ENCODE data around the gene LRP8.

DNA sequence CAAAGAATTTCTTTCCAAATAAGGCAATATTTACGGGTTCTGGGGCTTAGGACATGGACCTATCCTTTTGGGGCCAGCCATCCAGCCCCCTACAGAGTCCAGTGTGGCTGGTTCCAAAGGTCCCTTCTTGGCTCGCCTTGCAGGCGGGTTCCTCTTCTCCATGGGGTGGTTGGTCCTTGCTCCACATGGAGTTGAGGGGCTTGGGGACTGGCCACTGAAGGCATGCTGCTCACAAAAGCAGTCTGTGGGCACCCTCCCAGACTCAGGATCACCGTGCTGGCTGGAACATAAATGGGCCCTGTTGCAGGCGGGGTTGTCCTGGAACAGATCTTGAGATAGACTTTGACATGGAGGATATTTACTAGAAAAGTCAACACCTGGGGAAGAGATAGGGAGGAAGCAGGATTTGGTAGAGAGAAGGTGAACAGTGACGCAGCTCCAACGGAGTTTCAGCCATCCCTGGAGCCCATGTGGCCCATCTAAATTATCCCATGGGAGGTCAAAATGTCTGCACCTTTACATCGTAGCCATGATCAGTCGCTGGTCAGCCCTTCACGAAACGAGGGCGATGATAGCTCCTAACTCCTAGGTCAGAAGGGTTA, 39.1 kb upstream of the LRP8 start:
- no peak for TF ChIP-seq POLR2AphosphoS5 (IDR thresholded peaks at IDR 0.05; ENCODE audit: control insufficient read depth, insufficient read depth, low read depth, low read length)
- no peak for TF ChIP-seq ELF1 (tag; IDR thresholded peaks at IDR 0.05)
- TF ChIP-seq, protein P1, sequence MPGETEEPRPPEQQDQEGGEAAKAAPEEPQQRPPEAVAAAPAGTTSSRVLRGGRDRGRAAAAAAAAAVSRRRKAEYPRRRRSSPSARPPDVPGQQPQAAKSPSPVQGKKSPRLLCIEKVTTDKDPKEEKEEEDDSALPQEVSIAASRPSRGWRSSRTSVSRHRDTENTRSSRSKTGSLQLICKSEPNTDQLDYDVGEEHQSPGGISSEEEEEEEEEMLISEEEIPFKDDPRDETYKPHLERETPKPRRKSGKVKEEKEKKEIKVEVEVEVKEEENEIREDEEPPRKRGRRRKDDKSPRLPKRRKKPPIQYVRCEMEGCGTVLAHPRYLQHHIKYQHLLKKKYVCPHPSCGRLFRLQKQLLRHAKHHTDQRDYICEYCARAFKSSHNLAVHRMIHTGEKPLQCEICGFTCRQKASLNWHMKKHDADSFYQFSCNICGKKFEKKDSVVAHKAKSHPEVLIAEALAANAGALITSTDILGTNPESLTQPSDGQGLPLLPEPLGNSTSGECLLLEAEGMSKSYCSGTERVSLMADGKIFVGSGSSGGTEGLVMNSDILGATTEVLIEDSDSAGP (CRISPR knock-in tag; IDR thresholded peaks at IDR 0.05): no peak
- TF ChIP-seq, protein P2, sequence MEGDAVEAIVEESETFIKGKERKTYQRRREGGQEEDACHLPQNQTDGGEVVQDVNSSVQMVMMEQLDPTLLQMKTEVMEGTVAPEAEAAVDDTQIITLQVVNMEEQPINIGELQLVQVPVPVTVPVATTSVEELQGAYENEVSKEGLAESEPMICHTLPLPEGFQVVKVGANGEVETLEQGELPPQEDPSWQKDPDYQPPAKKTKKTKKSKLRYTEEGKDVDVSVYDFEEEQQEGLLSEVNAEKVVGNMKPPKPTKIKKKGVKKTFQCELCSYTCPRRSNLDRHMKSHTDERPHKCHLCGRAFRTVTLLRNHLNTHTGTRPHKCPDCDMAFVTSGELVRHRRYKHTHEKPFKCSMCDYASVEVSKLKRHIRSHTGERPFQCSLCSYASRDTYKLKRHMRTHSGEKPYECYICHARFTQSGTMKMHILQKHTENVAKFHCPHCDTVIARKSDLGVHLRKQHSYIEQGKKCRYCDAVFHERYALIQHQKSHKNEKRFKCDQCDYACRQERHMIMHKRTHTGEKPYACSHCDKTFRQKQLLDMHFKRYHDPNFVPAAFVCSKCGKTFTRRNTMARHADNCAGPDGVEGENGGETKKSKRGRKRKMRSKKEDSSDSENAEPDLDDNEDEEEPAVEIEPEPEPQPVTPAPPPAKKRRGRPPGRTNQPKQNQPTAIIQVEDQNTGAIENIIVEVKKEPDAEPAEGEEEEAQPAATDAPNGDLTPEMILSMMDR (IDR thresholded peaks at IDR 0.05 in 2 of 3, conservative IDR thresholded peaks at IDR 0.05 in 1 of 3; ENCODE audit: insufficient read depth in 2 of 3, low read depth in 1 of 3, low read length in 3 of 3): no peak
- TF ChIP-seq, protein P3, sequence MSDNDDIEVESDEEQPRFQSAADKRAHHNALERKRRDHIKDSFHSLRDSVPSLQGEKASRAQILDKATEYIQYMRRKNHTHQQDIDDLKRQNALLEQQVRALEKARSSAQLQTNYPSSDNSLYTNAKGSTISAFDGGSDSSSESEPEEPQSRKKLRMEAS (CRISPR knock-in tag; IDR thresholded peaks at IDR 0.05): no peak
- TF ChIP-seq ZNF174 (CRISPR knock-in tag; IDR thresholded peaks at IDR 0.05): no peak
- TF ChIP-seq, protein P4, sequence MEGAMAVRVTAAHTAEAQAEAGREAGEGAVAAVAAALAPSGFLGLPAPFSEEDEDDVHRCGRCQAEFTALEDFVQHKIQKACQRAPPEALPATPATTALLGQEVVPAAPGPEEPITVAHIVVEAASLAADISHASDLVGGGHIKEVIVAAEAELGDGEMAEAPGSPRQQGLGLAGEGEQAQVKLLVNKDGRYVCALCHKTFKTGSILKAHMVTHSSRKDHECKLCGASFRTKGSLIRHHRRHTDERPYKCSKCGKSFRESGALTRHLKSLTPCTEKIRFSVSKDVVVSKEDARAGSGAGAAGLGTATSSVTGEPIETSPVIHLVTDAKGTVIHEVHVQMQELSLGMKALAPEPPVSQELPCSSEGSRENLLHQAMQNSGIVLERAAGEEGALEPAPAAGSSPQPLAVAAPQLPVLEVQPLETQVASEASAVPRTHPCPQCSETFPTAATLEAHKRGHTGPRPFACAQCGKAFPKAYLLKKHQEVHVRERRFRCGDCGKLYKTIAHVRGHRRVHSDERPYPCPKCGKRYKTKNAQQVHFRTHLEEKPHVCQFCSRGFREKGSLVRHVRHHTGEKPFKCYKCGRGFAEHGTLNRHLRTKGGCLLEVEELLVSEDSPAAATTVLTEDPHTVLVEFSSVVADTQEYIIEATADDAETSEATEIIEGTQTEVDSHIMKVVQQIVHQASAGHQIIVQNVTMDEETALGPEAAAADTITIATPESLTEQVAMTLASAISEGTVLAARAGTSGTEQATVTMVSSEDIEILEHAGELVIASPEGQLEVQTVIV (CRISPR knock-in tag; IDR thresholded peaks at IDR 0.05; ENCODE audit: borderline replicate concordance): no peak
- TF ChIP-seq, protein P5, sequence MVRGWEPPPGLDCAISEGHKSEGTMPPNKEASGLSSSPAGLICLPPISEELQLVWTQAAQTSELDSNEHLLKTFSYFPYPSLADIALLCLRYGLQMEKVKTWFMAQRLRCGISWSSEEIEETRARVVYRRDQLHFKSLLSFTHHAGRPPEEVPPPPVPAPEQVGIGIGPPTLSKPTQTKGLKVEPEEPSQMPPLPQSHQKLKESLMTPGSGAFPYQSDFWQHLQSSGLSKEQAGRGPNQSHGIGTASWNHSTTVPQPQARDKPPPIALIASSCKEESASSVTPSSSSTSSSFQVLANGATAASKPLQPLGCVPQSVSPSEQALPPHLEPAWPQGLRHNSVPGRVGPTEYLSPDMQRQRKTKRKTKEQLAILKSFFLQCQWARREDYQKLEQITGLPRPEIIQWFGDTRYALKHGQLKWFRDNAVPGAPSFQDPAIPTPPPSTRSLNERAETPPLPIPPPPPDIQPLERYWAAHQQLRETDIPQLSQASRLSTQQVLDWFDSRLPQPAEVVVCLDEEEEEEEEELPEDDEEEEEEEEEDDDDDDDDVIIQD (CRISPR knock-in tag; IDR thresholded peaks at IDR 0.05): no peak
- no peak for TF ChIP-seq ZNF551 (CRISPR knock-in tag; IDR thresholded peaks at IDR 0.05)

All from K562 (cell line).